ENCODE results near the gene TCF12.
A peak's percentile ranks its signal among the peaks of the same experiment; 100 is the strongest.
"Not testable (repeated sequence)": the region's sequence is repeated elsewhere in the genome, so short reads cannot be mapped to it uniquely, and the experiment has no call there.

Gene TCF12

GRCh38 chr15:56948000-56948763 is 29.7 kb downstream of the TCF12 start:
- DNase-seq (ENCODE audit: low spot score), result no peak

- DNase-seq (ENCODE audit: low spot score), result no peak
These were observed 30.3 kb downstream of the TCF12 start for GRCh38 chr15:56948764-56949101.

- no peak for DNase-seq (ENCODE audit: low spot score)
These were observed 32.5 kb downstream of the TCF12 start for GRCh38 chr15:56950979-56951378.

- DNase-seq (ENCODE audit: low spot score), result no peak
These were observed 35.3 kb downstream of the TCF12 start for GRCh38 chr15:56953790-56954189.

- DNase-seq (ENCODE audit: low spot score), result not testable (repeated sequence)
These were observed 36.6 kb downstream of the TCF12 start for GRCh38 chr15:56955011-56955410.

- DNase-seq (ENCODE audit: low spot score), result no peak
These were observed 38.1 kb downstream of the TCF12 start for GRCh38 chr15:56956538-56956937.

GRCh38 chr15:56957812-56958406 is 39.5 kb downstream of the TCF12 start:
- peak; percentile 6 for DNase-seq (ENCODE audit: low spot score)

GRCh38 chr15:56959318-56959648 is 40.8 kb downstream of the TCF12 start:
- no peak for DNase-seq (ENCODE audit: low spot score)

GRCh38 chr15:56960116-56960515 is 41.7 kb downstream of the TCF12 start:
- no peak for DNase-seq (ENCODE audit: low spot score)

GRCh38 chr15:56963126-56963525 is 44.7 kb downstream of the TCF12 start:
- no peak for DNase-seq (ENCODE audit: low spot score)

- no peak for DNase-seq (ENCODE audit: low spot score)
These were observed 45.3 kb downstream of the TCF12 start for GRCh38 chr15:56963710-56964109.

GRCh38 chr15:56964182-56964581 is 45.7 kb downstream of the TCF12 start:
- no peak for DNase-seq (ENCODE audit: low spot score)

GRCh38 chr15:56965231-56966013 is 47.0 kb downstream of the TCF12 start:
- no peak for DNase-seq (ENCODE audit: low spot score)

GRCh38 chr15:56967336-56967735 is 48.9 kb downstream of the TCF12 start:
- DNase-seq (ENCODE audit: low spot score), result no peak

GRCh38 chr15:56968256-56968655 is 49.8 kb downstream of the TCF12 start:
- no peak for DNase-seq (ENCODE audit: low spot score)

- no peak for DNase-seq (ENCODE audit: low spot score)
These were observed 50.4 kb downstream of the TCF12 start for GRCh38 chr15:56968821-56969220.

GRCh38 chr15:56969265-56969895 is 50.9 kb downstream of the TCF12 start:
- DNase-seq (ENCODE audit: low spot score), result no peak

GRCh38 chr15:56971571-56971970 is 53.1 kb downstream of the TCF12 start:
- DNase-seq (ENCODE audit: low spot score), result no peak

GRCh38 chr15:56972016-56972415 is 53.6 kb downstream of the TCF12 start:
- no peak for DNase-seq (ENCODE audit: low spot score)

GRCh38 chr15:56972426-56972825 is 54.0 kb downstream of the TCF12 start:
- DNase-seq (ENCODE audit: low spot score), result no peak

- no peak for DNase-seq (ENCODE audit: low spot score)
These were observed 55.0 kb downstream of the TCF12 start for GRCh38 chr15:56973463-56973862.

- no peak for DNase-seq (ENCODE audit: low spot score)
These were observed 58.8 kb downstream of the TCF12 start for GRCh38 chr15:56977232-56977631.

Data from iPS-NIHi11 (cell line).